Ascending aorta (tissue), 2 donors: ENCODE measurements around the gene MGLL. TPM values are rescaled to one million over a fixed set of nuclear protein-coding genes. Genes with fewer than 3 reads are reported as not detected.

Source experiments
- DNase-seq, 2 donors: peaks; one replicate each; pipeline ENCODE4 v3.0.0-alpha.2; 2019; ENCODE audit warnings: low spot score in 2 of 2
- H3K27ac ChIP-seq, 2 donors: fragments of 200-600 bp; sonication (generic); one replicate each; pipeline ENCODE4 v1.5.1; 2016 to 2017; ENCODE audit warnings: mild to moderate bottlenecking in 1 of 2
- H3K27me3 ChIP-seq: fragments of 200-600 bp; sonication (generic); one replicate; pipeline ENCODE4 v1.5.1; 2017
- H3K36me3 ChIP-seq, 2 donors: fragments of 200-600 bp; sonication (generic); one replicate each; pipeline ENCODE4 v1.5.1; 2016
- H3K4me1 ChIP-seq, 2 donors: fragments of 200-600 bp; sonication (generic); one replicate each; pipeline ENCODE4 v1.5.1; 2016 to 2017; ENCODE audit warnings: mild to moderate bottlenecking in 1 of 2
- H3K4me3 ChIP-seq, 2 donors: fragments of 200-600 bp; sonication (generic); one replicate each; pipeline ENCODE4 v1.5.1; 2016 to 2017; ENCODE audit warnings: mild to moderate bottlenecking in 1 of 2
- H3K9me3 ChIP-seq, 2 donors: fragments of 200-600 bp; sonication (generic); one replicate each; pipeline ENCODE4 v1.5.1; 2016
- CTCF ChIP-seq, 3 experiments: fragments of 200-600 bp in 2 of 3; fragments of 450-650 bp in 1 of 3; sonication (generic) in 2 of 3; IDR thresholded peaks; one replicate each; pipeline ENCODE4 v1.5.1; 2016 to 2019; ENCODE audit warnings: antibody characterized with exemption in 3 of 3, mild to moderate bottlenecking in 1 of 3, moderate library complexity in 1 of 3
- intact Hi-C: fragments of 100-400 bp; cut with DNase I; formaldehyde crosslinking; loops from one replicate; pipeline ENCODE4 v1.15.1; 2023
- total RNA-seq: library from RNA; depleted of rRNA; stranded (reverse); fragments of >200 nt; gene quantifications from one replicate; pipeline ENCODE4 v1.1.0, GENCODE V29; 2016

MGLL gene
- total RNA-seq, 1 donor from 2014 or later, result 101 TPM

GRCh38 chr3:127789990-127790881, 32.1 kb downstream of the MGLL start:
- TF ChIP-seq CTCF (IDR thresholded peaks at IDR 0.05), result no peak
- Histone ChIP-seq H3K27me3 (no peaks in the 10 kb centered on the region), H3K36me3 (no peaks in the 10 kb centered on the region), H3K9me3 (no peaks in the 10 kb centered on the region), H3K4me3 (no peak overlapping the region), H3K27ac (peak overlapping the region in 1 of 2 donors; percentile 33), H3K4me1 (peaks cover 17 to 51% of the 10 kb centered on the region in 2 donors)
- DNase-seq, result no peak
- intact Hi-C loops, result no loop called here

- no peak for TF ChIP-seq CTCF (IDR thresholded peaks at IDR 0.05)
- no peaks in the 10 kb centered on the region for H3K27me3 ChIP-seq
- peaks cover 17 to 51% of the 10 kb centered on the region in 2 donors for H3K4me1 ChIP-seq
- H3K27ac ChIP-seq, result peak overlapping the region in 1 of 2 donors; percentile 66
- no peaks in the 10 kb centered on the region for H3K9me3 ChIP-seq
- no peak overlapping the region for H3K4me3 ChIP-seq
- H3K36me3 ChIP-seq, result no peaks in the 10 kb centered on the region
- no peak for DNase-seq
- intact Hi-C loops, result no loop called here
Observed at GRCh38 chr3:127789051-127789450, 33.3 kb downstream of the MGLL start.

GRCh38 chr3:127788451-127788909, 33.8 kb downstream of the MGLL start:
- H3K4me3 ChIP-seq, result no peak overlapping the region
- peaks cover 17 to 50% of the 10 kb centered on the region in 2 donors for H3K4me1 ChIP-seq
- H3K27me3 ChIP-seq, result no peaks in the 10 kb centered on the region
- no peak for TF ChIP-seq CTCF (IDR thresholded peaks at IDR 0.05)
- intact Hi-C loops, result no loop called here
- no peak for DNase-seq
- H3K9me3 ChIP-seq, result no peaks in the 10 kb centered on the region
- peak overlapping the region; percentile 66 to 83 for H3K27ac ChIP-seq
- no peaks in the 10 kb centered on the region for H3K36me3 ChIP-seq

GRCh38 chr3:127787571-127788365, 34.5 kb downstream of the MGLL start:
- peaks cover 12 to 43% of the 10 kb centered on the region in 2 donors for H3K4me1 ChIP-seq
- no peak for DNase-seq
- H3K4me3 ChIP-seq, result peak overlapping the region in 1 of 2 donors; percentile 30
- no peak for TF ChIP-seq CTCF (IDR thresholded peaks at IDR 0.05)
- no peaks in the 10 kb centered on the region for H3K9me3 ChIP-seq
- H3K36me3 ChIP-seq, result no peaks in the 10 kb centered on the region
- intact Hi-C loops, result no loop called here
- H3K27me3 ChIP-seq, result no peaks in the 10 kb centered on the region
- H3K27ac ChIP-seq, result peak overlapping the region; percentile 66 to 83

GRCh38 chr3:127787071-127787490, 35.2 kb downstream of the MGLL start:
- no peaks in the 10 kb centered on the region for H3K9me3 ChIP-seq
- H3K27me3 ChIP-seq, result no peaks in the 10 kb centered on the region
- peak overlapping the region; percentile 66 to 83 for H3K27ac ChIP-seq
- peak in 1 of 2 donors; percentile 76 for DNase-seq
- H3K4me1 ChIP-seq, result peaks cover 10 to 39% of the 10 kb centered on the region in 2 donors
- peak overlapping the region in 1 of 2 donors; percentile 30 for H3K4me3 ChIP-seq
- no peak for TF ChIP-seq CTCF (IDR thresholded peaks at IDR 0.05)
- H3K36me3 ChIP-seq, result no peaks in the 10 kb centered on the region
- intact Hi-C loops, result no loop called here
